ENCODE measurements around the gene WWC1.
A peak's percentile ranks its signal among the peaks of the same experiment; 100 is the strongest.

The WWC1 gene

DNA sequence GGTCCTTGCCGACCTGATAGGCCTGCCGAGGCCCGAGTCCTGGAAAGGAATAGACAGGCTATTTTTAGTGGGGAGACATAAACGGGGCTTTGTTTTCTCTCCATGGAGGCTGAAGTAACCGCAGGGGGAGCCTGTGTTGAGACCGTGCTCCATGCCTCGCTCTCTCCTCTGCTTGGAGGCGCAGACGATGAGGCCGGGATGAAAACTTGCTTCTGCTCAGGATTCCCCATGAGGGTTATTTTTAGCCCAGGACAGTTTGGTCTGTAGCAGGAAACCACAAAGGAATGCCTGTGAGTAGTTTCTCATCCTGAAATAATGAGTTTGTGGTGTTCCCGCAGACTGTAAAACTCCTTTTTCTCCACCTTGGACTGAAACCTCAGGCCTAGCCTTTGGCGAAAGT lies 112.9 kb downstream of the WWC1 start:
- no peaks in the 10 kb centered on the region for H4K20me1 ChIP-seq (ENCODE audit: insufficient read depth, low read length)
- no peaks in the 10 kb centered on the region for H3K9me2 ChIP-seq (replicated peaks; ENCODE audit: insufficient read depth, low read length)
- H3K27me3 ChIP-seq (replicated peaks; ENCODE audit: insufficient read depth, low read length), result no peaks in the 10 kb centered on the region
- no peak overlapping the region for H3K9ac ChIP-seq (ENCODE audit: low read length)
- no peak for DNase-seq
- no peaks in the 10 kb centered on the region for H3K36me3 ChIP-seq (replicated peaks; ENCODE audit: insufficient read depth, low read length)
- H3K4me2 ChIP-seq (ENCODE audit: low read depth, low read length), result no peak overlapping the region
- no peak overlapping the region for H3K4me3 ChIP-seq (ENCODE audit: low read length)
- H3F3A ChIP-seq (ENCODE audit: insufficient read depth, low read length), result peaks cover 12% of the 10 kb centered on the region
- H3K4me1 ChIP-seq (ENCODE audit: low read length), result peaks cover 14% of the 10 kb centered on the region
- H3K9me3 ChIP-seq (replicated peaks; ENCODE audit: insufficient read depth, low read length), result no peaks in the 10 kb centered on the region
- H2AFZ ChIP-seq (ENCODE audit: low read length), result no peak overlapping the region
- TF ChIP-seq EZH2phosphoT487 (IDR thresholded peaks at IDR 0.05; ENCODE audit: low read length) (no peak), EZH2 (optimal IDR thresholded peaks at IDR 0.05; ENCODE audit: low read depth, low read length) (no peak)
- TF ChIP-seq, protein P1, sequence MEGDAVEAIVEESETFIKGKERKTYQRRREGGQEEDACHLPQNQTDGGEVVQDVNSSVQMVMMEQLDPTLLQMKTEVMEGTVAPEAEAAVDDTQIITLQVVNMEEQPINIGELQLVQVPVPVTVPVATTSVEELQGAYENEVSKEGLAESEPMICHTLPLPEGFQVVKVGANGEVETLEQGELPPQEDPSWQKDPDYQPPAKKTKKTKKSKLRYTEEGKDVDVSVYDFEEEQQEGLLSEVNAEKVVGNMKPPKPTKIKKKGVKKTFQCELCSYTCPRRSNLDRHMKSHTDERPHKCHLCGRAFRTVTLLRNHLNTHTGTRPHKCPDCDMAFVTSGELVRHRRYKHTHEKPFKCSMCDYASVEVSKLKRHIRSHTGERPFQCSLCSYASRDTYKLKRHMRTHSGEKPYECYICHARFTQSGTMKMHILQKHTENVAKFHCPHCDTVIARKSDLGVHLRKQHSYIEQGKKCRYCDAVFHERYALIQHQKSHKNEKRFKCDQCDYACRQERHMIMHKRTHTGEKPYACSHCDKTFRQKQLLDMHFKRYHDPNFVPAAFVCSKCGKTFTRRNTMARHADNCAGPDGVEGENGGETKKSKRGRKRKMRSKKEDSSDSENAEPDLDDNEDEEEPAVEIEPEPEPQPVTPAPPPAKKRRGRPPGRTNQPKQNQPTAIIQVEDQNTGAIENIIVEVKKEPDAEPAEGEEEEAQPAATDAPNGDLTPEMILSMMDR (IDR thresholded peaks at IDR 0.05; ENCODE audit: low read length), result no peak
- no peak overlapping the region for H3K27ac ChIP-seq (ENCODE audit: low read length)
- H3K79me2 ChIP-seq (ENCODE audit: low read length), result no peaks in the 10 kb centered on the region

DNA sequence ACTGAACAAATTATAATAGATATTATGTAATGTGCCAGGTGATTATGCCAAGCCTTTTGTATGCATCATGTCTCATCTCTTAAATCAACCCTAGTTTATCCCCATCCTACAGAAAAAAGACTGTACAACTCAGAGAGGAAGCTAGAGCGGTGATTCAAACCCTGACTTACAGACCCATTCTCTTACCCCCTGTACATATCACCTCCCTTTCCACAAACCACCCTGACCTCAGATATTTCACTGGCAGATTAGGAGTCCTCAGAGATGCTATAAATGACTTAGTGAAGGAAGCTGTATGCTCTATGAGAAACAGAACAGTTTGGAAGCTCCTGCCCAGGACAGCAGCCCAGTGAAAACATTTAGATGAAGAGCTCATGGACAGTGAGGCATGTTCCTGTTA lies 115.8 kb downstream of the WWC1 start:
- DNase-seq, result no peak
- H3K27ac ChIP-seq (ENCODE audit: low read length), result no peak overlapping the region
- no peaks in the 10 kb centered on the region for H3K27me3 ChIP-seq (replicated peaks; ENCODE audit: insufficient read depth, low read length)
- H3K9me3 ChIP-seq (replicated peaks; ENCODE audit: insufficient read depth, low read length), result no peaks in the 10 kb centered on the region
- no peak overlapping the region for H3K4me3 ChIP-seq (ENCODE audit: low read length)
- TF ChIP-seq EZH2 (optimal IDR thresholded peaks at IDR 0.05; ENCODE audit: low read depth, low read length) (no peak), EZH2phosphoT487 (IDR thresholded peaks at IDR 0.05; ENCODE audit: low read length) (no peak)
- TF ChIP-seq, protein P1 (IDR thresholded peaks at IDR 0.05; ENCODE audit: low read length), result no peak
- peaks cover 25% of the 10 kb centered on the region for H3F3A ChIP-seq (ENCODE audit: insufficient read depth, low read length)
- H3K9me2 ChIP-seq (replicated peaks; ENCODE audit: insufficient read depth, low read length), result no peaks in the 10 kb centered on the region
- H4K20me1 ChIP-seq (ENCODE audit: insufficient read depth, low read length), result no peaks in the 10 kb centered on the region
- no peaks in the 10 kb centered on the region for H3K79me2 ChIP-seq (ENCODE audit: low read length)
- H3K9ac ChIP-seq (ENCODE audit: low read length), result no peak overlapping the region
- peaks cover 26% of the 10 kb centered on the region for H3K4me1 ChIP-seq (ENCODE audit: low read length)
- no peak overlapping the region for H2AFZ ChIP-seq (ENCODE audit: low read length)
- H3K4me2 ChIP-seq (ENCODE audit: low read depth, low read length), result no peak overlapping the region
- H3K36me3 ChIP-seq (replicated peaks; ENCODE audit: insufficient read depth, low read length), result no peaks in the 10 kb centered on the region

DNA sequence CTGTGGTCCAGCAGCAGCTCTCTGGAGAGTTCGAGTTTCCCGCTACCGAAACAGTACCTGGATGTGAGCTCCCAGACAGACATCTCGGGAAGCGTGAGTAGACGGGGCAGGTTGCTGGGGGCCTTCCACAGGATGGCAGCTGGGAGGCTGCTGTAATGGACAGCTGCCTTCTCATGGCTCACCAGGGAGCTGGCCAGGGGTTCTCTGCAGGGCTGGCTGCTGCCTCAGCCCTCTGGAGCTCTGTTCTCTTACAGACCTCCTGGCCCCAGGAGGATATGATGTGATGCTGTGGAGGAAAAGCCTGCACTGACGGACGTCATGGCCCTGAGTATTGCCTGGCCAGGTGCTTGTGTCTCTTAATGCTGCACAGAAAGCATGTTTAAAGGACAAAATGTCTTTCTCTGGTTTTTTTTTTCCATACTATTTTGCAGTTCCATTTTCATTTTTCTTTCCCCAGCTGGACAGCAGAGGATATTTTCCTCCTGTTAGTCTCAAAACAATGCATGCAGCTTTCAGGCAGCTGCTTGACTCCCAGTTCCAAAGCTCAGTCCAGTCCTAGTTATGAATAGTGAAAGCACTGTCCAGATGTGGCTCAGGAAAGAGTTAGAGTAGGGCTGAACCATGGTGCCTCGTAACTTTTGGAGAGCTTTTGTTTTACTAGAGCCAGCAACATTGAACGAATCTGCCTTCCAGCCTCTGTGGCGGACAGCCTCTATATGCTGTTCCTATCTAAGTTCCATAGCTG lies 117.3 kb downstream of the WWC1 start:
- peak overlapping the region; percentile 67 for H3K4me2 ChIP-seq (ENCODE audit: low read depth, low read length)
- peaks cover 26% of the 10 kb centered on the region for H3K4me1 ChIP-seq (ENCODE audit: low read length)
- no peak overlapping the region for H2AFZ ChIP-seq (ENCODE audit: low read length)
- peak overlapping the region; percentile 54 for H3K9ac ChIP-seq (ENCODE audit: low read length)
- peaks cover 25% of the 10 kb centered on the region for H3F3A ChIP-seq (ENCODE audit: insufficient read depth, low read length)
- TF ChIP-seq EZH2phosphoT487 (IDR thresholded peaks at IDR 0.05; ENCODE audit: low read length), result no peak
- TF ChIP-seq EZH2 (optimal IDR thresholded peaks at IDR 0.05; ENCODE audit: low read depth, low read length), result no peak
- TF ChIP-seq, protein P1 (IDR thresholded peaks at IDR 0.05; ENCODE audit: low read length), result no peak
- no peaks in the 10 kb centered on the region for H3K9me2 ChIP-seq (replicated peaks; ENCODE audit: insufficient read depth, low read length)
- no peaks in the 10 kb centered on the region for H3K9me3 ChIP-seq (replicated peaks; ENCODE audit: insufficient read depth, low read length)
- no peaks in the 10 kb centered on the region for H3K79me2 ChIP-seq (ENCODE audit: low read length)
- DNase-seq, result peak; percentile 9
- no peaks in the 10 kb centered on the region for H4K20me1 ChIP-seq (ENCODE audit: insufficient read depth, low read length)
- H3K36me3 ChIP-seq (replicated peaks; ENCODE audit: insufficient read depth, low read length), result no peaks in the 10 kb centered on the region
- H3K27ac ChIP-seq (ENCODE audit: low read length), result peak overlapping the region; percentile 90
- H3K4me3 ChIP-seq (ENCODE audit: low read length), result peak overlapping the region; percentile 39; the same call in 1 of the 2 replicates
- H3K27me3 ChIP-seq (replicated peaks; ENCODE audit: insufficient read depth, low read length), result no peaks in the 10 kb centered on the region
